NCI-H2196 (cell line): Measurements from ENCODE around the gene TRPV6.

Source experiments
- DNase-seq: peaks from one replicate; lab custom pipeline; 2025; ENCODE audit not compliant: unreplicated experiment; lab: John Stamatoyannopoulos, UW

Gene TRPV6

GRCh38 chr7:142885311-142886230 lies at the start of gene TRPV6:
TRPV6 (minus strand) TSS chr7:142885745.
- DNase-seq, result no peak

GRCh38 chr7:142934056-142934455 lies 48.5 kb upstream of the TRPV6 start:
- DNase-seq, result no peak

GRCh38 chr7:142933624-142934023 lies 48.1 kb upstream of the TRPV6 start, which contains the start of gene TRPV5:
TRPV5 (minus strand) TSS chr7:142933746; CDS start chr7:142933459, 287 bp downstream.
- no peak for DNase-seq

- no peak for DNase-seq
These were observed 47.5 kb upstream of the TRPV6 start for GRCh38 chr7:142933092-142933475.

- DNase-seq, result no peak
These were observed 47.0 kb upstream of the TRPV6 start for GRCh38 chr7:142932386-142933091.

GRCh38 chr7:142930126-142930730 lies 44.7 kb upstream of the TRPV6 start:
- DNase-seq, result no peak

- no peak for DNase-seq
These were observed 42.4 kb upstream of the TRPV6 start for GRCh38 chr7:142927949-142928348.

- DNase-seq, result no peak
These were observed 41.7 kb upstream of the TRPV6 start for GRCh38 chr7:142927085-142927745.

GRCh38 chr7:142925413-142925812 lies 39.9 kb upstream of the TRPV6 start:
- no peak for DNase-seq

- DNase-seq, result no peak
These were observed 37.8 kb upstream of the TRPV6 start for GRCh38 chr7:142923391-142923790.

GRCh38 chr7:142919656-142920055 lies 34.1 kb upstream of the TRPV6 start:
- DNase-seq, result no peak

GRCh38 chr7:142918901-142919300 lies 33.4 kb upstream of the TRPV6 start:
- DNase-seq, result no peak

- no peak for DNase-seq
These were observed 31.9 kb upstream of the TRPV6 start for GRCh38 chr7:142917447-142917846.

- DNase-seq, result no peak
These were observed 31.0 kb upstream of the TRPV6 start for GRCh38 chr7:142916508-142916907.

- DNase-seq, result no peak
These were observed 29.8 kb upstream of the TRPV6 start for GRCh38 chr7:142915315-142915714.

- DNase-seq, result no peak
These were observed 28.6 kb upstream of the TRPV6 start for GRCh38 chr7:142914121-142914520.

- no peak for DNase-seq
These were observed 28.0 kb upstream of the TRPV6 start for GRCh38 chr7:142913566-142913965.

- DNase-seq, result no peak
These were observed 27.5 kb upstream of the TRPV6 start for GRCh38 chr7:142913051-142913450.

GRCh38 chr7:142910481-142910880 lies 24.9 kb upstream of the TRPV6 start:
- DNase-seq, result no peak

GRCh38 chr7:142910031-142910433 lies 24.5 kb upstream of the TRPV6 start:
- no peak for DNase-seq
